SK-N-SH (cell line): ENCODE measurements around the gene RNF113B.

ENCODE experiments used
- CHD2 ChIP-seq: fragments of 150-350 bp; IDR thresholded peaks from 2 replicates; pipeline ENCODE4 v1.6.1; 2018; ENCODE audit warnings: low read length; ENCODE audit not compliant: partially characterized antibody
- MXI1 ChIP-seq: IDR thresholded peaks from 2 replicates; pipeline ENCODE4 v1.6.1; 2012; ENCODE audit warnings: mild to moderate bottlenecking, low read depth, low read length, improper control_type of control experiment
- POLR2AphosphoS5 ChIP-seq: IDR thresholded peaks from 2 replicates; pipeline ENCODE4 v1.6.1; 2012; ENCODE audit warnings: low read depth, low read length
- TCF12 ChIP-seq: IDR thresholded peaks from 2 replicates; pipeline ENCODE4 v1.4.0; 2012
- TF ChIP-seq, protein P1 (sequence below): fragments of 200-600 bp; sonication (generic); IDR thresholded peaks from 2 replicates; pipeline ENCODE4 v1.6.1; 2017; ENCODE audit warnings: antibody characterized with exemption, mild to moderate bottlenecking, moderate library complexity
- TF ChIP-seq, protein P2 (sequence below): IDR thresholded peaks from 2 replicates; pipeline ENCODE4 v1.4.0; 2012; ENCODE audit warnings: low read depth
- TF ChIP-seq, protein P3 (sequence below): fragments of 150-350 bp; IDR thresholded peaks from 2 replicates; pipeline ENCODE4 v1.6.1; 2016; ENCODE audit warnings: mild to moderate bottlenecking, low read depth, low read length

DNA sequence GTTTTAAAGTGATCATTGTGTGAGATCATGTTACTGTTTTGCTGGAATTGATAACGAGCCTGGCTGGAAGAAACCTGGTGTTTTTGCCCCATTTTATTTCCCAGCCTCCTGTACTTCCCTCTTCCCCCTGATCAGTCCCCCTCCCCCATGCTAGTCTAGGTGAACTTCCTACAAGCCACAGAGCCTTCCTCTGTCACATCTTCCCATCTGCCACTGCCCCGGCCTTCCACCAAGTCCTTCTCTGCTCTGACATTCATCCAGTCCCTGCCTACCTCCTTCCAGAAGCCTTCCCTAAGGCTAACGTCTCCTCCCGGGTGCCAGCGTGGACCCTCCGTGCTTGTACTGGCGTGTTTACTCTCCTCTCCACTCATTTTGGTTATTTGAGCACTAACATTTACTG lies 19.9 kb downstream of the RNF113B start:
- TF ChIP-seq, protein P1, sequence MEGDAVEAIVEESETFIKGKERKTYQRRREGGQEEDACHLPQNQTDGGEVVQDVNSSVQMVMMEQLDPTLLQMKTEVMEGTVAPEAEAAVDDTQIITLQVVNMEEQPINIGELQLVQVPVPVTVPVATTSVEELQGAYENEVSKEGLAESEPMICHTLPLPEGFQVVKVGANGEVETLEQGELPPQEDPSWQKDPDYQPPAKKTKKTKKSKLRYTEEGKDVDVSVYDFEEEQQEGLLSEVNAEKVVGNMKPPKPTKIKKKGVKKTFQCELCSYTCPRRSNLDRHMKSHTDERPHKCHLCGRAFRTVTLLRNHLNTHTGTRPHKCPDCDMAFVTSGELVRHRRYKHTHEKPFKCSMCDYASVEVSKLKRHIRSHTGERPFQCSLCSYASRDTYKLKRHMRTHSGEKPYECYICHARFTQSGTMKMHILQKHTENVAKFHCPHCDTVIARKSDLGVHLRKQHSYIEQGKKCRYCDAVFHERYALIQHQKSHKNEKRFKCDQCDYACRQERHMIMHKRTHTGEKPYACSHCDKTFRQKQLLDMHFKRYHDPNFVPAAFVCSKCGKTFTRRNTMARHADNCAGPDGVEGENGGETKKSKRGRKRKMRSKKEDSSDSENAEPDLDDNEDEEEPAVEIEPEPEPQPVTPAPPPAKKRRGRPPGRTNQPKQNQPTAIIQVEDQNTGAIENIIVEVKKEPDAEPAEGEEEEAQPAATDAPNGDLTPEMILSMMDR = no peak
- TF ChIP-seq CHD2 (no peak), TCF12 (no peak), MXI1 (no peak), POLR2AphosphoS5 (no peak)
- TF ChIP-seq, protein P2, sequence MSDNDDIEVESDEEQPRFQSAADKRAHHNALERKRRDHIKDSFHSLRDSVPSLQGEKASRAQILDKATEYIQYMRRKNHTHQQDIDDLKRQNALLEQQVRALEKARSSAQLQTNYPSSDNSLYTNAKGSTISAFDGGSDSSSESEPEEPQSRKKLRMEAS = no peak
- TF ChIP-seq, protein P3, sequence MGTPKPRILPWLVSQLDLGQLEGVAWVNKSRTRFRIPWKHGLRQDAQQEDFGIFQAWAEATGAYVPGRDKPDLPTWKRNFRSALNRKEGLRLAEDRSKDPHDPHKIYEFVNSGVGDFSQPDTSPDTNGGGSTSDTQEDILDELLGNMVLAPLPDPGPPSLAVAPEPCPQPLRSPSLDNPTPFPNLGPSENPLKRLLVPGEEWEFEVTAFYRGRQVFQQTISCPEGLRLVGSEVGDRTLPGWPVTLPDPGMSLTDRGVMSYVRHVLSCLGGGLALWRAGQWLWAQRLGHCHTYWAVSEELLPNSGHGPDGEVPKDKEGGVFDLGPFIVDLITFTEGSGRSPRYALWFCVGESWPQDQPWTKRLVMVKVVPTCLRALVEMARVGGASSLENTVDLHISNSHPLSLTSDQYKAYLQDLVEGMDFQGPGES = no peak
